DND-41 (cell line): ENCODE data around the gene PASK.

ENCODE experiments used
- CTCF ChIP-seq: IDR thresholded peaks from 2 replicates; pipeline ENCODE4 v1.5.1; 2012; ENCODE audit warnings: borderline replicate concordance, low read length, moderate library complexity, mild to moderate bottlenecking; ENCODE audit not compliant: poor library complexity, severe bottlenecking; ENCODE audit errors: extremely low read depth
- EZH2 ChIP-seq: IDR thresholded peaks from 3 replicates; pipeline ENCODE4 v1.6.1; 2012; ENCODE audit warnings: borderline replicate concordance, low read depth, mild to moderate bottlenecking, moderate library complexity, low read length, inconsistent platforms; ENCODE audit not compliant: severe bottlenecking

GRCh38 chr2:241198381-241199279 is 49.4 kb upstream of the PASK start:
- TF ChIP-seq CTCF (no peak), EZH2 (no peak)
